Measurements from ENCODE around the gene TUBGCP6. TPM values are rescaled to one million over a fixed set of nuclear protein-coding genes. Genes with fewer than 3 reads are reported as not detected.

The TUBGCP6 gene
- polyA plus RNA-seq, 3 donors = 3.7 to 72.8 (median 4.3) TPM

DNA sequence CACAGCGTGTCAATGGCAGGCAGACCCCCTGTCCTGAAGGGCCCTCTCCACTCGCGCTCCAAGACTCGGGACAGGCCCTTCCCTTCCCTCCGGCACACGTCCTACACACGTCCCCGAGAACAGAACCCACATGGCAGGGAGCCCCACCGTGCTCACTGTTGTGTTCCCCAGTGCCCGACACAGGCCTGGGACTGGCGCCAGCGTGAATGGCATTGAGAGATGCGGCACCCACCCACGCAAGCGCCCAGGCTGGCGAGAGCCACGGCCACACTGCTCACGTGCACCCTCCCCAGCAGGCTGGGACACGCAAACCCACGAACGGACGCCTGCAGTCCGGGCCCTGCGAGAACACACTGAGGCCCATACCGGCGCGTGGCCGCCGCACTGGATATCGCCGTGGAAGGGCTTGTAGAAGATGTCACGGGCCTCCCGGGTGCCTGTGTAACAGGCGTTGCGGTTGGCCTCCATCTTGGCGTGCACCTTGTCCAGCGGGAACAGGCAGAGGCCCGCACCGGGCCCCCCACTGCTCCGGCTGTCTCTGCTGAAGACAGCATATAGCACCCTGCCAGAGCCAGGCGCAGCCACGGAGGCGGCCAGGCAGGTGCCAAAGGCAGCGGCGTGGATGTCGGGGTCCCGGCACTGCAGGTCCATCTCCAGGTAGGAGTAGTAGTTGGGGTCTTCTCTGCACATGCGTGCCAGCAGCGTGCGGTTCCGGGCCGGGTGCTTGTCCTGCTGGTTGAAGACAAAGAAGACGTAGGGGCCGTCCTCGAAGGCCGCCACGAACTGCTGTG lies 44.5 kb upstream of the TUBGCP6 start:
- H3K4me1 Mint-ChIP-seq = peaks cover 22% of the 10 kb centered on the region
- 98% methylated on average over 53 of the region's 57 CpGs for WGBS (ENCODE audit: insufficient coverage)
- Histone ChIP-seq H3K27me3 (ENCODE audit: control insufficient read depth in 2 of 2, insufficient read depth in 2 of 2, low read length in 2 of 2) (no peaks in the 10 kb centered on the region), H3K4me3 (replicated peaks in 1 of 3; ENCODE audit: low read depth in 2 of 3, low read length in 3 of 3) (no peak overlapping the region), H3K4me2 (replicated peaks; ENCODE audit: extremely low read depth, low read length, poor library complexity, severe bottlenecking) (no peak overlapping the region), H3K4me1 (ENCODE audit: control insufficient read depth in 1 of 2, insufficient read depth in 2 of 2, low read length in 2 of 2) (peaks cover 20 to 22% of the 10 kb centered on the region in 2 donors), H4K20me1 (ENCODE audit: insufficient read depth, low read length) (peaks cover 100% of the 10 kb centered on the region), H3K79me2 (ENCODE audit: insufficient read depth, low read length) (peaks cover 83% of the 10 kb centered on the region), H2AFZ (ENCODE audit: insufficient read depth, low read depth, low read length, poor library complexity, severe bottlenecking) (no peak overlapping the region), H3K27ac (ENCODE audit: low read depth in 1 of 2, low read length in 2 of 2) (no peak overlapping the region), H3K9ac (ENCODE audit: insufficient read depth, low read length, poor library complexity, severe bottlenecking) (no peak overlapping the region), H3K36me3 (replicated peaks in 1 of 2; ENCODE audit: control insufficient read depth in 1 of 2, insufficient read depth in 2 of 2, low read length in 2 of 2) (peaks cover 82% of the 10 kb centered on the region in 2 donors), H3K9me3 (replicated peaks in 1 of 2; ENCODE audit: control insufficient read depth in 1 of 2, insufficient read depth in 1 of 2, low read length in 2 of 2) (no peaks in the 10 kb centered on the region)
- H3K36me3 Mint-ChIP-seq = peaks cover 50 to 78% of the 10 kb centered on the region in 2 donors
- intact Hi-C loops (cut with micrococcal nuclease) = no loop called here
- no peak for DNase-seq
- H3K27me3 Mint-ChIP-seq (ENCODE audit: low read depth in 3 of 3) = peaks cover 0 to 2% (median 0%) of the 10 kb centered on the region in 3 donors
- TF ChIP-seq, protein P1, sequence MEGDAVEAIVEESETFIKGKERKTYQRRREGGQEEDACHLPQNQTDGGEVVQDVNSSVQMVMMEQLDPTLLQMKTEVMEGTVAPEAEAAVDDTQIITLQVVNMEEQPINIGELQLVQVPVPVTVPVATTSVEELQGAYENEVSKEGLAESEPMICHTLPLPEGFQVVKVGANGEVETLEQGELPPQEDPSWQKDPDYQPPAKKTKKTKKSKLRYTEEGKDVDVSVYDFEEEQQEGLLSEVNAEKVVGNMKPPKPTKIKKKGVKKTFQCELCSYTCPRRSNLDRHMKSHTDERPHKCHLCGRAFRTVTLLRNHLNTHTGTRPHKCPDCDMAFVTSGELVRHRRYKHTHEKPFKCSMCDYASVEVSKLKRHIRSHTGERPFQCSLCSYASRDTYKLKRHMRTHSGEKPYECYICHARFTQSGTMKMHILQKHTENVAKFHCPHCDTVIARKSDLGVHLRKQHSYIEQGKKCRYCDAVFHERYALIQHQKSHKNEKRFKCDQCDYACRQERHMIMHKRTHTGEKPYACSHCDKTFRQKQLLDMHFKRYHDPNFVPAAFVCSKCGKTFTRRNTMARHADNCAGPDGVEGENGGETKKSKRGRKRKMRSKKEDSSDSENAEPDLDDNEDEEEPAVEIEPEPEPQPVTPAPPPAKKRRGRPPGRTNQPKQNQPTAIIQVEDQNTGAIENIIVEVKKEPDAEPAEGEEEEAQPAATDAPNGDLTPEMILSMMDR (IDR thresholded peaks at IDR 0.05) = no peak
- H3K9me3 Mint-ChIP-seq = no peaks in the 10 kb centered on the region
- no peak overlapping the region for H3K4me3 Mint-ChIP-seq
- H3K27ac Mint-ChIP-seq = no peak overlapping the region

- no peak overlapping the region for H3K9ac ChIP-seq (ENCODE audit: insufficient read depth, low read length, poor library complexity, severe bottlenecking)
- peaks cover 67% of the 10 kb centered on the region for H3K79me2 ChIP-seq (ENCODE audit: insufficient read depth, low read length)
- H3K4me3 Mint-ChIP-seq = no peak overlapping the region
- H3K4me3 ChIP-seq (replicated peaks in 1 of 3; ENCODE audit: low read depth in 2 of 3, low read length in 3 of 3) = no peak overlapping the region
- H3K4me1 Mint-ChIP-seq = peaks cover 11% of the 10 kb centered on the region
- H4K20me1 ChIP-seq (ENCODE audit: insufficient read depth, low read length) = peaks cover 100% of the 10 kb centered on the region
- no peak overlapping the region for H3K27ac ChIP-seq (ENCODE audit: low read depth in 1 of 2, low read length in 2 of 2)
- no peak overlapping the region for H3K27ac Mint-ChIP-seq
- H3K27me3 ChIP-seq (ENCODE audit: control insufficient read depth in 2 of 2, insufficient read depth in 2 of 2, low read length in 2 of 2) = no peaks in the 10 kb centered on the region
- no peak overlapping the region for H3K4me2 ChIP-seq (replicated peaks; ENCODE audit: extremely low read depth, low read length, poor library complexity, severe bottlenecking)
- H3K27me3 Mint-ChIP-seq (ENCODE audit: low read depth in 3 of 3) = peaks cover 0 to 2% (median 0%) of the 10 kb centered on the region in 3 donors
- no peaks in the 10 kb centered on the region for H3K9me3 ChIP-seq (replicated peaks in 1 of 2; ENCODE audit: control insufficient read depth in 1 of 2, insufficient read depth in 1 of 2, low read length in 2 of 2)
- no peaks in the 10 kb centered on the region for H3K9me3 Mint-ChIP-seq
- intact Hi-C loops (cut with micrococcal nuclease) = no loop called here
- H3K4me1 ChIP-seq (ENCODE audit: control insufficient read depth in 1 of 2, insufficient read depth in 2 of 2, low read length in 2 of 2) = peaks cover 5 to 6% of the 10 kb centered on the region in 2 donors
- WGBS (ENCODE audit: insufficient coverage) = 98% methylated on average over 31 of the region's 31 CpGs
- H2AFZ ChIP-seq (ENCODE audit: insufficient read depth, low read depth, low read length, poor library complexity, severe bottlenecking) = no peak overlapping the region
- no peak for DNase-seq
- H3K36me3 ChIP-seq (replicated peaks in 1 of 2; ENCODE audit: control insufficient read depth in 1 of 2, insufficient read depth in 2 of 2, low read length in 2 of 2) = peaks cover 87 to 93% of the 10 kb centered on the region in 2 donors
- TF ChIP-seq, protein P1 (IDR thresholded peaks at IDR 0.05) = no peak
- peaks cover 52 to 83% of the 10 kb centered on the region in 2 donors for H3K36me3 Mint-ChIP-seq
Measured at GRCh38 chr22:50287731-50288130, 42.9 kb upstream of the TUBGCP6 start.

All from CD14-positive monocyte (primary cell).